GM18502 (cell line): ENCODE data around the gene KCNH1.

Experiments
- ATAC-seq: cut with Tn5 transposase; IDR thresholded peaks from one replicate; pipeline ENCODE4 v1.9.1; 2021; ENCODE audit warnings: mild to moderate bottlenecking; ENCODE audit not compliant: unreplicated experiment, poor library complexity

KCNH1 gene

DNA sequence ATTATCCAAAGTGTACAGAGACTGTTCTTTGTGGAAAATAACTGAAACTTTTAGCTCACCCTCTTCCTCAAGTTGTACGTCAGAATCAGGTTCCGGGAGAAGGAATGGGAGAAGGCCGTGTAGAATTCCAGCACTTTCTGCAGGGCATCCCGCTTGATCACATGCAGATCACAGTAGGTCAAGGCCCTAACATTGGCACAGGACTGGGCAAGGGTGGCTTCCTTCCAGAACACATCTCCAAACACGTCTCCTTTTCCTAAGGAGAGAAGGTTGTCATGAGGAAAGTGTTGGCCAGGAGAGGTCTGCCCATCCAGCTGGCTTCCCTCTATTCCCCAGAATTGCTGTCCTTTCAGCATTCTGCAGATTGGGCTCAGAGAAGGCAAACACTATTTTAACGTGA is 358.7 kb downstream of the KCNH1 start:
- no peak for ATAC-seq

DNA sequence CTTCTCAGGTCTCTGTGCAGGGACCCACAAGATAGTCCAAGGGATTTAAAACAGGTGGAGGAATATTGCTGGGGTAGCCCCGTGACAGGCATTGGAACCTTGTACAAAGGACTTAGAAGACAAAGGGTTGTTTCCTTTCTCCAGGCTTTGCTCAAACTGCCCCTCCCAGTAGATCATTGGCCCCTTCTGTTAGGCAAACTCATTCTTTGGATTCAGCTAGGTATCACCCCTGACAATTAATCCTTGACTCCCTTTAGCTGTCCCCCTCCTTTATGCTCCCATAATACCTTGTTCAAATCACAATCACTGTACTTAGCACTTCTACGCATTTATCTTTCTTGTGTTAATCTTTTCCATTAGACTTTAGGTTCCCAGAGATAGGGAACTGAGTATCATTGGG is 360.5 kb downstream of the KCNH1 start:
- ATAC-seq: no peak

DNA sequence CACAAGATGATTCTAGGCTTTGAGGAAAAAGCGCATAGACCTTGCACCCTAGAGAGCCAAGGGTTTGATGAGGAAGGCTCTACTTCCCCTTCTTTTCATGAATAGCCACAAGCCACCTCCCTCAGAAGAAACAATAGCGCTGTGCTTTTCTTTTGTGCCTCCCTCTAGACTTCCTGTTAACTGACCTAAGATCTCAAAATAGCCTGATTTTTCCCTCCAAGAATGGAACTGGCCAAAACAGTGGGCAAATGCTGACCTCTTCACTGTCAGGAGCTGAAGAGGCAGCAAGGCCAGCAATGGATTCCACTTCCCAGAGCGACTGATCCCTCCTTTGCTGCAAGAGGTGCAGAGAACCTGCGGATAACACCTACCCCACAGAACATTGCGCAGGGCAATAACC is 362.8 kb downstream of the KCNH1 start:
- ATAC-seq: no peak

DNA sequence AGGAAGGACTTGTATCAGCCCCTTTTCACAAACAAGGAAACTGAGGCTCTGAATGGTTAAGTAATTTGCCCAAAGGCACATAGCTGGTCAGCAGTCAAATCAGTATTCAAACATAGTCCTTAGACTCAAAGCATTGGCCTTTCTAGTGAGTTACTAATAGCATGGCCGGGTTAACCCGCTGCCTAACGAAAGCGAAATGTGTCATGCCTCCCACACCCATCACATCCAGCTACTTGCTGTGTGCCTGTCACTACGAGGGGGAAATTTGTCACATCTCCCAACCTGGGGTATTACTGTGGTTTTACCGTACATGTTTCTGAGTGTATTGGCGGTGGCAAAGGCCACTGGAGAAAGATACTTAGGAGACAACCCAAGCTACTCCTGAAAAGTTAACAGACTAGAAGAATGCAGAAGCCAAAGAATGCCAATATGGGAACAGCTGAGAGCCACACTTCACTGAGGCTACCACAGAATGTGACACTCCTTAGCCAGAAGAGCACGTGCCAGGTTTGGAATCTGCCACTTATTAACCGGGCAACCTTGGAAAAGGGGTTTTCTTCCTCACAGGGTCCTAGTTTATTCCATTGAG is 363.5 kb downstream of the KCNH1 start:
- ATAC-seq: no peak

DNA sequence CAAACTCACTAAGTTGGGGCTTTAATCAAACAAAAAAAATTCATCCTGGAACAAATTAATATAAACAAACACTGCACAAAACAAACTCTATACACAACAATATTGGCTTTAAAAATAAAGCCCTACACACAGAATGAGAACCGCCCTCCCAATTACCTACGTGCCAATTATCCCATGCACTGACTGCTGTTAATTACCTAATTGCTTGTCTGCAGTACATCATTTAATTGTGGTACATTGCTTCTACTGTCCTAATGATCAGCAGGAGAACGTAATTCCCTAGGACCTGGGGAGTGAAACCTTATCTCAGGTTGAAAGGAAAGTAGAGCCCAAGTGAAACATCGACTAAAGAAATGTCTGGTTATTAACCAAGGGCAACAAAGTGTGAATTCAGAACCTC is 364.5 kb downstream of the KCNH1 start:
- ATAC-seq: no peak

DNA sequence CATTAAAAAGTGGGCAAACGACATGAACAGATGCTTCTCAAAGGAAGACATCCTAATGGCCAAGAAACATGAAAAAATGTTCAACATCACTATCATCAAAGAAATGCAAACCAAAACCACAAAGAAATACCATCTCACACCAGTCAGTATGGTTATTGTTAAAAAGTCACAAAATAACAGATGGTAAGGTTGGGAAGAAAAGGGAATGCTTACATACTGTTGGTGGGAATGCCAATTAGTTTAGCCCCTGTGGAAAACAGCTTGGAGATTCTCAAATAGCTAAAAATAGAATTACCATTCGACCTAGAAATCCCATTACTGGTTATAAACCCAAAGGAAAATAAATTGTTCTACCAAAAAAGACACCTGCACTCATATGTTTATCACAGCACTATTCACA is 369.4 kb downstream of the KCNH1 start:
- ATAC-seq: no peak

DNA sequence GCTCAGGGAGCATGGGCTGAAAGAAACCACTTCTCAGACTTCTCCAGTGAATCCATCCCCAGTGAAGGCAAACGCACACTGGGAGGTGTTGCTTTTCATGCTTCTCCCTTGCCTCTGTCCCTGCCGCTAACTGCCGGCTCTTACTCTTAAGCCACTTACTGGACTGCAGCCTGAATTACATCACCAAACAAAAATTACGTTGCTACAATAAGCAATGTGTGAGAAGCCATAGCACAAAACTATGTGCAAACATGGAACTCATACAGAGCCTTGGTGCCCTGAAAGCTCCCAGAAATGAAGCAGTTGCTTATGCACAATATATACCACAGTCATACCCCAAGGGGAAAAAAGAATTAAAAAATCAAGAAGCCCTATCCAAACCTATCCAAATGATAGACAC is 375.2 kb downstream of the KCNH1 start:
- ATAC-seq: no peak

DNA sequence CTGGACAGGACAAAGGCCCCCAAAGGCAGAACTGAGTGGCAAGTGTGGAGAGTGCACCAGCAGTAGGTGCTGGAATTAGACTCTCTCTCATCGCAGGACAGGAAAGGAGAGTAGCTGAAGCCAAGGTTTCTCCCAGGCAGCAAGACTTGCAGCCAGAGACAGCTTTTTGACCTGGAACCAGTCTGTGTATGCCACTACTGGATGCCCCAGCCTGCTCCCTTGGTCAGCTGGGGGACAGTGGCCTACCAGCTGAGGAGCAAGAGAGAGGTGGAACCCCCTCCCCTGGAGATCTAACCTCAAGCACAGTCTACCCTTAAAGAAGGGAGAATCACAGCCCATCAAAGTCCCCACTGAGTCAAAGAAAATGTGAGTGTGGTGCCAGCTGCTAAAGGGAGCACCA is 375.7 kb downstream of the KCNH1 start:
- no peak for ATAC-seq

DNA sequence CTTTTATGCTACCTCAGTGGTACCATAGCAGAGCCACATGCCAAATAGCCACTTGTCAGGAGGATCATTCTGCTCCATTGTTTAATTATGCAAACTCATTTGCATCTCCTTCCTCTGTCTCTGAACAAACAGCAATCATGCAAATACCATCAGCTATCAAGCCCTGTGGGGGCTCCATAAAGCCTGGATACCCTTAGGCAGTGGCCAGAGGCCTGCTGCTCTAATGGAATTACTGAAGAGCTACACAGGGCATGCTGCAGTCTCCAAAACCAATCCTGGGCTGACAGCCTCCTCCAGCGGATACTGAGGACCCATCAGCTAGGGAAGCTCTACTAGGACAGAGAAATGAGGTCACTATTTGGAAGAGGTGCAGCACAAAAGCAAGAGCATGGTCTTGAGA is 376.3 kb downstream of the KCNH1 start:
- no peak for ATAC-seq

DNA sequence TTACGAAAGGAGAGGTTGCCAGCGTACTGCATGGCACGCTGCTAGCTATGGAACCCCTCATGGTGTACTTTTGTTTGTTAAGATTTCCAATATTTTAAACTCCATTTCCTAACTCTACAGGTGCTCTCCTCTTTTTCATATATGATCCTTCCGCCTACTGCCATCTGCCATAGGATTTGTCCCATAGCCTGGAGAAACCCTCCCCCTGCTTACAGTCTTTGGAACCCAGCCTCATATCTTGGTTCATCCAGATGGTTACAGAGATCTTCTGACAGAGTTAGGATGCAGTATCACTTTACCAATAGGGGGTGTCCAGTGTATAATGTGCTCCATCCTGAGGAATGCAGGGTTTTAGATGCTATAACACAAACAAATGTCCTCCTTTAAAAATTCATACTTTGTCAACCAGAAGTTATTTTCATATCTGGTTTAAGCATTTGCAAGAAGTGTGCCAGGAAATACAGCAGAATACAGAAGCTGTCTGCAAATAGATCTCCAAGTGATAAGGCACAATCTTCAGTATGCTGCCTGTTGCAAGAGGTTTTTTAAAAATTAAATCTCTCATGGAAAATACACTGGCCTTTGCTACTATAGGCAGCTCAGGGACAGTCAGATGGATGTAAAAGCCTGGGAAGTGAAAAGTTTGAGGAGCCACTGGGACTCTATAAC is 377.8 kb downstream of the KCNH1 start:
- no peak for ATAC-seq

DNA sequence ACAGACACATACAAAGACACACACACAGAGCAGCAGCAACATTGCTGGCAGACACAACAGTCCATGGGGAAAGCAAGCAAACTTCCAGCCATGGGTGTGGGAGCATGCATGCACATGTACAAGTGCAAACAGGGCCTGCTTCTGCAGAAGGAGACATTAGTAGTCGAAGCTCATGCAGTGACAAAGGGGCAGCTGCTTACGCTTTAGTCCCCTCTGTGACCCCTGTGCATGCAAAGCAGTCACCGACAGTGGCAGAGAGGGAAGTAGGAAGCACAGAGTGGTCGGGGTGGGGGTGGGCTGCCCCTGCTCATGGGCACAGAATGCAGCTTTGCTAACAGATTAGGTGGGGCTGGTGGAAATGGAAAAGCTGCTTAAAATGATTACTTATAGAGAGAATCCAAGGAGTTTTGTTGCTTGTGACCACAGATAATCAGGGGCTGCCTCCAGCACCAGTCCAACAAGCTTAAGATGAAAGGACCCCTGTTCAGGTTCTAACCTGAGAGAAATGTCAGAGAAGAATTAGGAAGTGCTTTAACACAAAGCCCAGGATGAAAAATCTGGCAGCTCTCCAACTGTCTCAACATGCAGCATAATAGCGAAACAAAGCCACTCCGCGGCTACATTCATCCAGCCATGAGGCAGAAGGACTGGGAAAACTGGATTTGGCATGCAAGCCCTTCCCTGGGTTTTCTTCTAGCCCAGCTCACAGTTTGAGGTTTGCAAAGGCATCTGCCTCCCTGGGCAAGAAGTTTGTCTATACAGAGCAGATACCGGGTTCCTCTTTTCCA is 378.9 kb downstream of the KCNH1 start:
- no peak for ATAC-seq

DNA sequence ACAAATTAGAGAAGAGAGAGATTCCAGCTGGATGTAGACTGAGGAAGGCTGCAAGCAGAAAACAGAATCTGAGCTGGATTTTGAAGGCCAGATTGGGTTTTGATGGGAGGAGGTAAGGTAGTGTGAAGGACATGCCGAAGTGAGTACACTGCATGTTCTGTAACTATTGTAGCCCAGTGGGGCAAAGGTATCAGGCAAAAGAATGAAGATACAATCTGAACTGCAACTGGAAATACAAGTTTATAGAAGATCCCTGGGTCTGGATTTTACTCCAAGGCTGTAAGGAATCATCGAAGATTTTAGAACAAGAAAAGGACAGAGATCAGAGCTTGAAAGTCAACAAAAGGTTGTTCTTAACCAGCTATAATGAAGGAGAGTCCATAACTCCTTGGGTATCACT is 382.0 kb downstream of the KCNH1 start:
- no peak for ATAC-seq

DNA sequence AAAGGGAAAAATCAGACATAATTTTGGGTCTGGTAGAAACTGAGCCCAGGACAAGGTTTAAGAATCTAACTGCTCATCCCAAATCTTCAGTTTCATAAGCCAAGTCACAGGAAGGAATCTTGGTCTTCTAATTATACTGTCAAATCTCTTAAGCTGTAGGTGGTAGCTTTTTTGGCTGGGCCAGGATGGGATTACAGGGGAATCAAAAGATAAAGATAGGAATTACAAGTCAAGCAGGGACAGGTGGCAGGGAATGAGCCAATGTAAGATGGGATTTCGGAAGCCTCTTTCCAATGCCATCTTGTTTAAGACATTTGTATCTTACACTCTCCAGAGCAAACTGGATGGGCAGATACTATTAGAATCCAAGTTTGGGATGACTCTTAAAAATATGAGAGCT is 383.5 kb downstream of the KCNH1 start:
- no peak for ATAC-seq

DNA sequence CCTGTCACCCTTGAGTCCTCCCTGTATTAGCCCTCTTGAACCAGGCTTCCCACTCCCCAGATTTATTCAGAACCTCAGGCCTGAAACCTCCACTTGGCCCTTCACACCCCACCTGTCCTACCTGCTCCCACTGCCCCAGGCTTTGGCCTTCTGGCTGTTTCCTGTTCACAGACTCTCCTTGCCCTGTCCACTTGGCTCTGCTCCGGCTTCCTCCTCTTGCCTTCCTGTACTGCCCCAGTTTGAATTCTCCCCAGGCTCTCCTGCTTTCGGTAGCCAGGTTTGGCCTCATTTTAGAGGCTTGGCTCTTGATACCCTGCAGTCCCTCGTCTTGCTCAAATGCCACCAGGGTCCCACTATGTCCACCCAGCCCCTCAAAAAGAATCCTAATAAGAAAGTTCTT is 385.2 kb downstream of the KCNH1 start:
- no peak for ATAC-seq

DNA sequence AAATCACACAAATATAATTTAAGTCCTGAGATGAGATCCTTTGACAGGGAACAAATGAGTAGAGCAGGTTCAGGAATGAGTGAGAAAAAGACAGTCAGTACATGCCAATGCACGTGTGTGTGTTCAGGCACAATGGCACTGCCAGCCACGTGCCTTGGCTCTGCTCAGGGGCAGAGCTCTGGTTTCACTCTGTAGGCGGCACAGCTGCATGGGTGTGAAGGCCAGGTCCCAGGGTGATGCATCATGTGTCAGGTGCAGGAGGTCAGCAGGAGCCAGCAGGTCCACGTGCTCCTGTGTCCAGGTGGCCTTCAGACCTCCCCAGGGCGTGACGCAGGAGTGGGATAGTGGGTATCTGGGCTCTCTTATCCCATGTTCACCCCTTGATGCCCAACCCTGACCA is 386.1 kb downstream of the KCNH1 start:
- no peak for ATAC-seq

DNA sequence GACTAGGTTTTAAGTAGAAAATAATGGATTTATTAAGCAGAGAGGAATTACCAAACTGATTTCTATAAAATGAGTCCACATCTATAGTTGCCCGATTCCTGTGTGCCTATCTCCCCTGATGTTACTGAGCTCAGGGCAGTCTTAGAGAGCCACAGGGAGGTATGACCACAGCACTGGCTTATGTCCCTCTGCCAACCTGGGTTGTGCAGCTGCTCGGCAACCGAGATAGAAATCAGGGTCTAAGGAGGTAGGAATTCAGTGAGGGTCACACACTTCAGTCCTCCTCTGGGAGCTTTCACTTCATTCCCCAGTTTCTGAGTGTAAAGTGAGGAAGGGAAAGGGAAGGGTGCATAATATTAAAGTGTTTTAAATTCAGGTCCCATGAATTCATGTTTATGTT is 386.8 kb downstream of the KCNH1 start:
- ATAC-seq: no peak

DNA sequence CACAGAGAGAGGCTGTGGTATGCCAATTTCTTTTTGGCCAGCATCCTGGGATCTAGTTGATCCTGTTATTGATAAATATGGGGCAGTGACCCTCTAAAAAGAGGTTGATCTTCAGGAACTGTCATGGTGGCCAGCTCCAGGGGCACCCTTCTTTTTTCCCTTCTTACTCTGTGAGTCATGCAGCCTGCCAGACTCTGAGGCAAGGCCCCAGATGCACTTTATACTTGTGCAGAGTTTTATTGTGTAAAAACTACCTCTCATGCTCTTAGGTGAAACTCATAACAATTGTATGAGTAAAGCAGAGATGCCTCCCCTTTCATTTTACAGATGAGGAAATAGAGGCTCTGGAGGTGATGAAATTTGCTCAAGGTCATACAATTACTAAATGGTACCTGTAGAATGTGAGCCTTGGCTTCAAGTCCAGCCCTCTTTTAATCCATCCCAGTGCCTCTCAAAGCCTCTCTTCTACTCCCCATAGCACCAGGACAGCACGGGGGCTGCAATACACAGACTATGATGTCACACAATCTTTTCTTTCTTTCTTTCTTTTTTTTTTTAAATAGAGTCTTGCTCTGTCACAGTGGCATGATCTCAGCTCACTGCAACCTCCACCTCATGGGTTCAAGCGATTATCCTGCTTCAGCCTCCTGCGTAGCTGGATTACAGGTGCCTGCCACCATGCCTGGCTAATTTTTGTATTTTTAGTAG is 387.8 kb downstream of the KCNH1 start:
- no peak for ATAC-seq

DNA sequence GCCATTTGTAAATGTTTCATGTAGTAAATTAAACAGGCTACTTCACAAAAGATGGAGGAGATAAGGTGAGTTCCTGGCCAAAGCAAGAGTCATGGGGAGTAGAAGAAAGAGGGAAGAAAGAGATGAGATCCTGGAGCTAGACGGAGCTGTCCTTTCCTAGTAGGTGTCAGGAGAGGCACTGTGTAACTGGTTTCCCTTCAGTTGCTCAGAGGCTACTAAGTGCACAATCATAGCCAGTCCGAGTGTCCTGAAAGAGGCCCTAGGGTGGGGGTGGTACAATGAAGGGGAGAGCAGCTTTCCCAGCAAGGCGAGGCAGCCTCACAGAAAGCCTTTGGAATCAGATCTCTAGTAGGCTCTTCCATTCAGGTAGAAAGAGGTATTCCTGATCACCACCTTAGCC is 390.9 kb downstream of the KCNH1 start:
- ATAC-seq: no peak

DNA sequence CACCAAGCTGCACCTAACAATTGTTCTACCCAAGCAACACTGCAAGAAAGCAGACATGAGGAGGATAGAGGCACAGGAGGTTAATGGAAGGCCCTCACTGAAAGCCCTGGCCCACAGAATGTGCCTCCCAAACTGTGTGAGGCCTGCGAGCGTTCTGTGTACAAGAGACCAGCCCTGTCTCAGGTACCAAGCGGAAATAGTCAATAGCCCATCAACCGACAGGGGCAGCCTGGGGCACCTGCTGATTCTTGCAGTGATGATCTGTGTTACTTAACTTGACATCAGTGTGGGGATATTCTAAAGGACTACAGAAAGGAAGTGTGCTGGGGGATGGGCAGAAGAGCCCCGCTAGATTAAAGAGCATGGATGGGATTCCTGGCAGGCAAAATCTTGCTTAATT is 392.4 kb downstream of the KCNH1 start:
- ATAC-seq: no peak

DNA sequence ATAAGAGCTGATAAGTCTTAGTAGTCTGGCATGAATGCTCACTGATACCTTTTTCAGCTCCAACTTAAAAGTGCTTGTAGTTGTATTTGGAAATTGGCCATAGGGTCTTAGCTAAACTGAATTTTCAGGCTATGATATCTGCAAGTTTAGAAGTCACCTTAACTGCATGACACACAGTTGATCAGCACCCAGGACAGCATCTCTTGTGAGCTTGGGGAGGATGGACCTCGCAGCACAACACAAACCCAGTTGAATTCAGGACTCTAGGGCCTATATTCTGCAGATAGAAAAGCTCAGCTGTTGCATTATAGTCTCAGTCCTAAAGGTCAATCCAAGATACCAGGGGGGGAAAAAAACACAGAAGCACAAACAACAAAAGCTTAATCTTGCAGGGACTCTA is 394.3 kb downstream of the KCNH1 start:
- no peak for ATAC-seq

DNA sequence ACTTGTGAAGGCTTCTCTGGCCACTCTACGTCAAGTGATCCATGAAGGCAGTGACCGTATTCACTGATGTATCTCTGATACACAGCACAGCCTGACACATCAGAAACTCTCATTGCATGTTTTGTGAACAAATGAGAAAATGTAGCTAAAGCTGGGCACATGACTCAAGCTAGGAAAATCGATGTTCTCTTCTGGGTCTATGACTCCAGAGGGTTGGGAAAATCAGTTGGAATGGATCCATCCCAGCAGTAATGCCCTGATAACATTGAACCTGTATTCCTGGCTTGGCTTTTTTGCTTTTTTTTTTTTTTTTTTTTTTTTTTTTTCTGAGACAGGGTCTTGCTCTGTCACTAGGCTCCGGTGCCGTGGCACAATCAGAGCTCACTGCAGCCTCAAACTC is 395.7 kb downstream of the KCNH1 start:
- no peak for ATAC-seq
